ENCODE results near the gene CACNG4. TPM values are rescaled to one million over a fixed set of nuclear protein-coding genes. Genes with fewer than 3 reads are reported as not detected.
"Not testable (repeated sequence)": the region's sequence is repeated elsewhere in the genome, so short reads cannot be mapped to it uniquely, and the experiment has no call there.

CACNG4 gene
- total and polyA plus RNA-seq, 8 donors, result 0.09 to 4.2 (median 0.32) TPM

- no peak for TF ChIP-seq CTCF (IDR thresholded peaks at IDR 0.05)
Measured at GRCh38 chr17:67040652-67041051, 76.1 kb downstream of the CACNG4 start.

GRCh38 chr17:67041119-67041518 is 76.6 kb downstream of the CACNG4 start:
- WGBS, 2 donors, result 94 to 95% methylated on average over 5 of the region's 5 CpGs
- H3K4me1 ChIP-seq; H3K9me3 ChIP-seq; H3K4me3 ChIP-seq; H3K27me3 ChIP-seq; H3K36me3 ChIP-seq; intact Hi-C loops (cut with DNase I); ATAC-seq; H3K27ac ChIP-seq; DNase-seq; FAIRE-seq: not testable (repeated sequence)

More at GRCh38 chr17:67040652-67041051, 76.1 kb downstream of the CACNG4 start:
- no peak overlapping the region for H3K4me3 ChIP-seq
- H3K9me3 ChIP-seq, result no peaks in the 10 kb centered on the region
- no peaks in the 10 kb centered on the region for H3K36me3 ChIP-seq
- intact Hi-C loops (cut with DNase I), result no loop called here
- no peaks in the 10 kb centered on the region for H3K4me1 ChIP-seq
- no peaks in the 10 kb centered on the region for H3K27me3 ChIP-seq
- ATAC-seq, result no peak
- 90 to 95% methylated on average over 6 of the region's 6 CpGs for WGBS, 2 donors
- no peak overlapping the region for H3K27ac ChIP-seq
- FAIRE-seq, result no peak
- no peak for DNase-seq

GRCh38 chr17:67041531-67041930 is 77.0 kb downstream of the CACNG4 start:
- no peaks in the 10 kb centered on the region for H3K27me3 ChIP-seq
- ATAC-seq (no peak), DNase-seq (no peak), FAIRE-seq (no peak)
- H3K27ac ChIP-seq, result peak overlapping the region in 2 of 4 donors; percentile 57 to 68
- no peak for TF ChIP-seq CTCF (IDR thresholded peaks at IDR 0.05)
- no peaks in the 10 kb centered on the region for H3K36me3 ChIP-seq
- intact Hi-C loops (cut with DNase I), result no loop called here
- WGBS, 2 donors, result 89 to 92% methylated on average over 7 of the region's 7 CpGs
- no peaks in the 10 kb centered on the region for H3K9me3 ChIP-seq
- no peaks in the 10 kb centered on the region for H3K4me1 ChIP-seq
- no peak overlapping the region for H3K4me3 ChIP-seq

GRCh38 chr17:67041941-67042899 is 77.7 kb downstream of the CACNG4 start:
- peak in 3 of 4 donors; percentile 50 to 74 (median 72) for ATAC-seq
- Histone ChIP-seq H3K36me3 (no peaks in the 10 kb centered on the region), H3K4me1 (no peaks in the 10 kb centered on the region), H3K4me3 (no peak overlapping the region), H3K27me3 (no peaks in the 10 kb centered on the region), H3K27ac (peak overlapping the region in 2 of 4 donors; percentile 57 to 68), H3K9me3 (no peaks in the 10 kb centered on the region)
- no peak for TF ChIP-seq CTCF (IDR thresholded peaks at IDR 0.05)
- intact Hi-C loops (cut with DNase I), result no loop called here
- 56 to 62% methylated on average over 11 of the region's 11 CpGs for WGBS, 2 donors
- peak in 1 of 6 donors; percentile 18 for DNase-seq
- FAIRE-seq, result no peak

- no peaks in the 10 kb centered on the region for H3K9me3 ChIP-seq
- no peak overlapping the region for H3K27ac ChIP-seq
- H3K36me3 ChIP-seq, result no peaks in the 10 kb centered on the region
- H3K4me1 ChIP-seq, result no peaks in the 10 kb centered on the region
- no peak for FAIRE-seq
- H3K27me3 ChIP-seq, result no peaks in the 10 kb centered on the region
- no peak for TF ChIP-seq CTCF (IDR thresholded peaks at IDR 0.05)
- 92 to 94% methylated on average over 12 of the region's 12 CpGs for WGBS, 2 donors
- intact Hi-C loops (cut with DNase I), result no loop called here
- no peak for ATAC-seq
- DNase-seq, result no peak
- no peak overlapping the region for H3K4me3 ChIP-seq
Measured at GRCh38 chr17:67043283-67043682, 78.8 kb downstream of the CACNG4 start.

Measured in pancreas (tissue), 10 donors.